GM12892 (cell line): Measurements from ENCODE around the gene MCCC1.

Experiments
- POLR2A ChIP-seq: IDR thresholded peaks from 2 replicates; pipeline ENCODE4 v1.6.1; 2011; ENCODE audit warnings: low read depth, low read length, control low read depth
- POLR2AphosphoS5 ChIP-seq: IDR thresholded peaks from 2 replicates; pipeline ENCODE4 v1.6.1; 2011; ENCODE audit warnings: low read depth, low read length, control low read depth

DNA sequence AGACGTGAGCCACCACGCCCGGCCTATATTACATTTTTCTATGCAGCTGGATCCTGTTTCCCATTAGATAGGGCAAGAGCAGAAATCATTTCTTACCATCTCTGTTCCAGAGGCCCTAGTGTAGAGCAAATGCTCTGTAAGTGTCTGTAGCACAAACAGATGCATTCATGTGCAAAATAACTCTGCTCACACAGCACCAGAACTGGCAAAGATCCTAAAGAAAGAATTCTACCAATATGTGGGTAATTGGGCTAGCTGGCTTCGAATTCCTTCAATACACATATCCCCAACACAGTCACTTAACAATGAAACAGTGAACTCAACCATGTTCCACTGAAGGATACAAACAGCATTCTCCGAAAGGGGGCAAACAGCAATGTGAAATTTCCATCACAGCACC, 86.2 kb downstream of the MCCC1 start:
- TF ChIP-seq POLR2AphosphoS5 (no peak), POLR2A (no peak)
